DND-41 (cell line): Measurements from ENCODE around the gene MAP7D1.

Experiments used
- EZH2 ChIP-seq: IDR thresholded peaks from 3 replicates; pipeline ENCODE4 v1.6.1; 2012; ENCODE audit warnings: borderline replicate concordance, low read depth, mild to moderate bottlenecking, moderate library complexity, low read length, inconsistent platforms; ENCODE audit not compliant: severe bottlenecking
- TF ChIP-seq, protein P1 (sequence below): IDR thresholded peaks from 2 replicates; pipeline ENCODE4 v1.5.1; 2012; ENCODE audit warnings: borderline replicate concordance, low read length, moderate library complexity, mild to moderate bottlenecking; ENCODE audit not compliant: poor library complexity, severe bottlenecking; ENCODE audit errors: extremely low read depth

- TF ChIP-seq EZH2: no peak
- TF ChIP-seq, protein P1, sequence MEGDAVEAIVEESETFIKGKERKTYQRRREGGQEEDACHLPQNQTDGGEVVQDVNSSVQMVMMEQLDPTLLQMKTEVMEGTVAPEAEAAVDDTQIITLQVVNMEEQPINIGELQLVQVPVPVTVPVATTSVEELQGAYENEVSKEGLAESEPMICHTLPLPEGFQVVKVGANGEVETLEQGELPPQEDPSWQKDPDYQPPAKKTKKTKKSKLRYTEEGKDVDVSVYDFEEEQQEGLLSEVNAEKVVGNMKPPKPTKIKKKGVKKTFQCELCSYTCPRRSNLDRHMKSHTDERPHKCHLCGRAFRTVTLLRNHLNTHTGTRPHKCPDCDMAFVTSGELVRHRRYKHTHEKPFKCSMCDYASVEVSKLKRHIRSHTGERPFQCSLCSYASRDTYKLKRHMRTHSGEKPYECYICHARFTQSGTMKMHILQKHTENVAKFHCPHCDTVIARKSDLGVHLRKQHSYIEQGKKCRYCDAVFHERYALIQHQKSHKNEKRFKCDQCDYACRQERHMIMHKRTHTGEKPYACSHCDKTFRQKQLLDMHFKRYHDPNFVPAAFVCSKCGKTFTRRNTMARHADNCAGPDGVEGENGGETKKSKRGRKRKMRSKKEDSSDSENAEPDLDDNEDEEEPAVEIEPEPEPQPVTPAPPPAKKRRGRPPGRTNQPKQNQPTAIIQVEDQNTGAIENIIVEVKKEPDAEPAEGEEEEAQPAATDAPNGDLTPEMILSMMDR: no peak
Measured at GRCh38 chr1:36151134-36151844, 4.7 kb upstream of the MAP7D1 start.
